ENCODE data around the gene CDC42BPA.
A peak's percentile ranks its signal among the peaks of the same experiment; 100 is the strongest.

The CDC42BPA gene

GRCh38 chr1:227325156-227325555 lies 6.9 kb upstream of the CDC42BPA start:
- ChIA-PET CTCF (no interaction called here), POLR2A (no interaction called here)
- no peak for TF ChIP-seq PKNOX1 (IDR thresholded peaks at IDR 0.05)
- no peak for TF ChIP-seq FOXM1 (IDR thresholded peaks at IDR 0.05; ENCODE audit: borderline replicate concordance)
- no peak for TF ChIP-seq NFRKB (IDR thresholded peaks at IDR 0.05)
- no peak for TF ChIP-seq LEF1 (IDR thresholded peaks at IDR 0.05; ENCODE audit: borderline replicate concordance)
- no peak for TF ChIP-seq SUZ12 (IDR thresholded peaks at IDR 0.05)
- no peak for TF ChIP-seq FOXK2 (IDR thresholded peaks at IDR 0.05)
- no peak for TF ChIP-seq ARNT (IDR thresholded peaks at IDR 0.05)
- no peak for TF ChIP-seq HDGF (IDR thresholded peaks at IDR 0.05; ENCODE audit: borderline replicate concordance)
- TF ChIP-seq TARDBP (IDR thresholded peaks at IDR 0.05) = no peak
- no peak for TF ChIP-seq L3MBTL2 (conservative IDR thresholded peaks at IDR 0.05)
- no peak for TF ChIP-seq ELF4 (IDR thresholded peaks at IDR 0.05)
- TF ChIP-seq SP1 (IDR thresholded peaks at IDR 0.05) = no peak
- TF ChIP-seq ZNF384 (IDR thresholded peaks at IDR 0.05) = no peak
- TF ChIP-seq FOXA1 (IDR thresholded peaks at IDR 0.05) = no peak
- no peak for TF ChIP-seq CTBP1 (IDR thresholded peaks at IDR 0.05; ENCODE audit: borderline replicate concordance)
- no peak for DNase-seq (ENCODE audit: extremely low spot score)

- ChIA-PET CTCF (no interaction called here), POLR2A (interaction anchor here (1.0 to 1.2 kb wide), 2 partner anchors 58 to 916 kb away, joined by 3 read pairs; partner anchors contain the start of gene PARP1)
- DNase-seq (ENCODE audit: extremely low spot score) = no peak
- TF ChIP-seq PKNOX1 (IDR thresholded peaks at IDR 0.05) (peak; percentile 94), BHLHE40 (IDR thresholded peaks at IDR 0.05; ENCODE audit: borderline replicate concordance) (no peak), FOXM1 (IDR thresholded peaks at IDR 0.05; ENCODE audit: borderline replicate concordance) (no peak)
Measured at GRCh38 chr1:227323967-227324268, 5.6 kb upstream of the CDC42BPA start.

GRCh38 chr1:227323171-227323966 lies 5.1 kb upstream of the CDC42BPA start:
- DNase-seq (ENCODE audit: extremely low spot score) = no peak
- TF ChIP-seq LEF1 (IDR thresholded peaks at IDR 0.05; ENCODE audit: borderline replicate concordance) (no peak), PKNOX1 (IDR thresholded peaks at IDR 0.05) (no peak), FOXK2 (IDR thresholded peaks at IDR 0.05) (no peak), HDGF (IDR thresholded peaks at IDR 0.05; ENCODE audit: borderline replicate concordance) (no peak), SP1 (IDR thresholded peaks at IDR 0.05) (no peak), FOXM1 (IDR thresholded peaks at IDR 0.05; ENCODE audit: borderline replicate concordance) (no peak), ARNT (IDR thresholded peaks at IDR 0.05) (no peak), L3MBTL2 (conservative IDR thresholded peaks at IDR 0.05) (no peak), SUZ12 (IDR thresholded peaks at IDR 0.05) (no peak), ELF4 (IDR thresholded peaks at IDR 0.05) (no peak), BHLHE40 (IDR thresholded peaks at IDR 0.05; ENCODE audit: borderline replicate concordance) (no peak), CTBP1 (IDR thresholded peaks at IDR 0.05; ENCODE audit: borderline replicate concordance) (no peak), FOXA1 (IDR thresholded peaks at IDR 0.05) (no peak), ZNF384 (IDR thresholded peaks at IDR 0.05) (no peak), NFRKB (IDR thresholded peaks at IDR 0.05) (no peak), TARDBP (IDR thresholded peaks at IDR 0.05) (no peak)
- ChIA-PET POLR2A (interaction anchor here (1.0 to 1.2 kb wide), 2 partner anchors 59 to 915 kb away, joined by 3 read pairs; partner anchors contain the start of gene PARP1), CTCF (interaction anchor here (0.9 kb wide), 1 partner anchor 117 kb away, joined by 3 read pairs; no protein-coding TSS in a partner anchor)

- POLR2A ChIA-PET = no interaction called here
- TF ChIP-seq BHLHE40 (IDR thresholded peaks at IDR 0.05; ENCODE audit: borderline replicate concordance) (no peak), FOXM1 (IDR thresholded peaks at IDR 0.05; ENCODE audit: borderline replicate concordance) (no peak), L3MBTL2 (conservative IDR thresholded peaks at IDR 0.05) (no peak), SUZ12 (IDR thresholded peaks at IDR 0.05) (no peak), NFRKB (IDR thresholded peaks at IDR 0.05) (no peak), FOXA1 (IDR thresholded peaks at IDR 0.05) (no peak), ZNF384 (IDR thresholded peaks at IDR 0.05) (no peak), SP1 (IDR thresholded peaks at IDR 0.05) (no peak), TARDBP (IDR thresholded peaks at IDR 0.05) (no peak), CTBP1 (IDR thresholded peaks at IDR 0.05; ENCODE audit: borderline replicate concordance) (no peak), ELF4 (IDR thresholded peaks at IDR 0.05) (no peak), ARNT (IDR thresholded peaks at IDR 0.05) (no peak), HDGF (IDR thresholded peaks at IDR 0.05; ENCODE audit: borderline replicate concordance) (no peak), FOXK2 (IDR thresholded peaks at IDR 0.05) (no peak), LEF1 (IDR thresholded peaks at IDR 0.05; ENCODE audit: borderline replicate concordance) (no peak), PKNOX1 (IDR thresholded peaks at IDR 0.05) (no peak)
- no peak for DNase-seq (ENCODE audit: extremely low spot score)
- CTCF ChIA-PET = interaction anchor here (0.9 kb wide), 1 partner anchor 118 kb away, joined by 3 read pairs; no protein-coding TSS in a partner anchor
Measured at GRCh38 chr1:227322376-227322775, 4.1 kb upstream of the CDC42BPA start.

GRCh38 chr1:227321035-227321434 lies 2.7 kb upstream of the CDC42BPA start:
- no peak for DNase-seq (ENCODE audit: extremely low spot score)
- ChIA-PET POLR2A (interaction anchor here (0.9 kb wide), 1 partner anchor 10 kb away, joined by 5 read pairs; no protein-coding TSS in a partner anchor), CTCF (no interaction called here)
- TF ChIP-seq HDGF (IDR thresholded peaks at IDR 0.05; ENCODE audit: borderline replicate concordance) (no peak), L3MBTL2 (conservative IDR thresholded peaks at IDR 0.05) (no peak), BHLHE40 (IDR thresholded peaks at IDR 0.05; ENCODE audit: borderline replicate concordance) (no peak), SP1 (IDR thresholded peaks at IDR 0.05) (no peak), FOXK2 (IDR thresholded peaks at IDR 0.05) (no peak), CTBP1 (IDR thresholded peaks at IDR 0.05; ENCODE audit: borderline replicate concordance) (no peak), ELF4 (IDR thresholded peaks at IDR 0.05) (no peak), PKNOX1 (IDR thresholded peaks at IDR 0.05) (no peak), ARNT (IDR thresholded peaks at IDR 0.05) (no peak), FOXA1 (IDR thresholded peaks at IDR 0.05) (no peak), FOXM1 (IDR thresholded peaks at IDR 0.05; ENCODE audit: borderline replicate concordance) (no peak), NFRKB (IDR thresholded peaks at IDR 0.05) (no peak), LEF1 (IDR thresholded peaks at IDR 0.05; ENCODE audit: borderline replicate concordance) (no peak), SUZ12 (IDR thresholded peaks at IDR 0.05) (no peak), ZNF384 (IDR thresholded peaks at IDR 0.05) (no peak), TARDBP (IDR thresholded peaks at IDR 0.05) (no peak)
